ENCODE results near the gene ACER3.
"Not testable (repeated sequence)": the region's sequence is repeated elsewhere in the genome, so short reads cannot be mapped to it uniquely, and the experiment has no call there.

Gene ACER3

DNA sequence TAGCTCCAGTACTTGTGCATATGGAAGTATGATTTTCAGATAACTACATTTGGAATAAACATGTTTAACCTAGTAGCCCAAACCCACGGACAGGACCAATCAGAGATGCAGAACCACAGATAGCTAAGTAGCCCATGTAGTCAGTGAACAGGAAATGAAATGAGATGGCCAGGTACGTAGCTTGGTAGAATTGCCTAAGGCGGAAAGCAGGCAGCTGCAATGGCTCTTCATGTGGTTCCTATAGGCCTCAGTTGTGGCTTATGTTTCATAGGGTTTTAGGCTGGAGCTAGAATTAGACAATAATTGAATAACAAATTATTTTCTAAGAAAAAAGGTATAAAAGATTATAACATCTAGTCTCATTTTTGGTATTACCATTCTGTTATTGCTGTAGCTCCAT is 87.1 kb downstream of the ACER3 start:
- H3K36me3 ChIP-seq: no peaks in the 10 kb centered on the region
- H3K9me3 ChIP-seq: peaks cover 16% of the 10 kb centered on the region
- H4K20me1 ChIP-seq: no peaks in the 10 kb centered on the region
- H3K9ac ChIP-seq: no peak overlapping the region
- no peaks in the 10 kb centered on the region for H3K27me3 ChIP-seq
- no peak overlapping the region for H3K4me2 ChIP-seq
- H3K4me3 ChIP-seq: no peak overlapping the region
- TF ChIP-seq Cebpa-rat (IDR thresholded peaks at IDR 0.05): no peak
- no peaks in the 10 kb centered on the region for H3K4me1 ChIP-seq
- H3K27ac ChIP-seq: no peak overlapping the region

- H3K4me1 ChIP-seq: no peaks in the 10 kb centered on the region
- no peak overlapping the region for H3K4me2 ChIP-seq
- no peak for TF ChIP-seq Cebpa-rat (IDR thresholded peaks at IDR 0.05)
- no peak overlapping the region for H3K9ac ChIP-seq
- no peak overlapping the region for H3K4me3 ChIP-seq
- H3K27me3 ChIP-seq: no peaks in the 10 kb centered on the region; the same call in 1 of the 2 replicates
- H3K27ac ChIP-seq: no peak overlapping the region
- H3K36me3 ChIP-seq: peaks cover 8% of the 10 kb centered on the region; the same call in 1 of the 2 replicates
- H4K20me1 ChIP-seq: no peaks in the 10 kb centered on the region
- no peaks in the 10 kb centered on the region for H3K9me3 ChIP-seq
These were observed 94.9 kb downstream of the ACER3 start for GRCh38 chr11:76955459-76956114.

GRCh38 chr11:76962583-76963416 is 102.1 kb downstream of the ACER3 start:
- peaks cover 14% of the 10 kb centered on the region for H3K4me1 ChIP-seq
- no peak for TF ChIP-seq Cebpa-rat (IDR thresholded peaks at IDR 0.05)
- H3K27ac ChIP-seq: no peak overlapping the region
- no peak overlapping the region for H3K9ac ChIP-seq
- no peaks in the 10 kb centered on the region for H4K20me1 ChIP-seq
- peaks cover 8% of the 10 kb centered on the region for H3K9me3 ChIP-seq
- peak overlapping the region; percentile 20 for H3K4me2 ChIP-seq
- peaks cover 23% of the 10 kb centered on the region for H3K36me3 ChIP-seq
- H3K27me3 ChIP-seq: no peaks in the 10 kb centered on the region
- no peak overlapping the region for H3K4me3 ChIP-seq

DNA sequence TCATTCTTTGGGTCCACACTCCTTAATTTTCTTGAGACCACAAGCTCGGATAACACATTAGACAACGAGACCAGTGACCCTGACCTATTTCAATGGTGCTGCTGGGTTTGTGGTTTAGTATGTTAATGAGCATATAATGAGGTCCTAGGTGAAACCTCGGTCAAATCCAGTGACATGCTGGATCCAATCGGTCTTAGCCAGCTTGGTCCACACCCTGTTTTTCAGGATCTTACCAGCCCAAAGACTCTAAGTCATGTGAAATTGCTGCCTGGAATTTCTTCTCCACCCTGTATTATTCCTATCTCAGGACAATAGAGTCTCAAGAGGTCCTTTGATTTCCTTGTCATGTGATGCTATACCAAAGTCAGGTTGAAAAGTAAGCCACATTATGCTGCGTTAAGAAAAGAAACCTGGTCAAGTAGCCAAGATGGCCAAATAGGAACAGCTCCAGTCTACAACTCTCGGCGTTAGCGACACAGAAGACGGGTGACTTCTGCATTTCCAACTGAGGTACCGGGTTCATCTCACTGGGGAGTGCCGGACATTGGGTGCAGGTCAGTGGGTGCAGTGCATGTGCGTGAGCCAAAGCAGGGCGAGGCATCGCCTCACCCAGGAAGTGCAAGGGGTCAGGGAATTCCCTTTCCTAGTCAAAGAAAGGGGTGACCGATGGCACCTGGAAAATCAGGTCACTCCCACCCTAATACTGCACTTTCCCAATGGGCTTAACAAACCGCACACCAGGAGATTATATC is 102.9 kb downstream of the ACER3 start:
- H3K27ac ChIP-seq, H3K9ac ChIP-seq, H3K27me3 ChIP-seq, H3K4me3 ChIP-seq, H3K9me3 ChIP-seq, H4K20me1 ChIP-seq: not testable (repeated sequence)
- Histone ChIP-seq H3K36me3 (peaks cover 23% of the 10 kb centered on the region), H3K4me2 (peak overlapping the region; percentile 20; the same call in 1 of the 2 replicates), H3K4me1 (peaks cover 14% of the 10 kb centered on the region)

- no peak for TF ChIP-seq Cebpa-rat (IDR thresholded peaks at IDR 0.05)
- no peak overlapping the region for H3K4me3 ChIP-seq
- no peak overlapping the region for H3K4me2 ChIP-seq
- H3K4me1 ChIP-seq: no peaks in the 10 kb centered on the region
- H3K36me3 ChIP-seq: peaks cover 3% of the 10 kb centered on the region; the same call in 1 of the 2 replicates
- peaks cover 19% of the 10 kb centered on the region for H3K9me3 ChIP-seq
- H3K9ac ChIP-seq: no peak overlapping the region
- H4K20me1 ChIP-seq: no peaks in the 10 kb centered on the region
- H3K27ac ChIP-seq: no peak overlapping the region
- H3K27me3 ChIP-seq: no peaks in the 10 kb centered on the region
These were observed 111.3 kb downstream of the ACER3 start for GRCh38 chr11:76972051-76972450.

DNA sequence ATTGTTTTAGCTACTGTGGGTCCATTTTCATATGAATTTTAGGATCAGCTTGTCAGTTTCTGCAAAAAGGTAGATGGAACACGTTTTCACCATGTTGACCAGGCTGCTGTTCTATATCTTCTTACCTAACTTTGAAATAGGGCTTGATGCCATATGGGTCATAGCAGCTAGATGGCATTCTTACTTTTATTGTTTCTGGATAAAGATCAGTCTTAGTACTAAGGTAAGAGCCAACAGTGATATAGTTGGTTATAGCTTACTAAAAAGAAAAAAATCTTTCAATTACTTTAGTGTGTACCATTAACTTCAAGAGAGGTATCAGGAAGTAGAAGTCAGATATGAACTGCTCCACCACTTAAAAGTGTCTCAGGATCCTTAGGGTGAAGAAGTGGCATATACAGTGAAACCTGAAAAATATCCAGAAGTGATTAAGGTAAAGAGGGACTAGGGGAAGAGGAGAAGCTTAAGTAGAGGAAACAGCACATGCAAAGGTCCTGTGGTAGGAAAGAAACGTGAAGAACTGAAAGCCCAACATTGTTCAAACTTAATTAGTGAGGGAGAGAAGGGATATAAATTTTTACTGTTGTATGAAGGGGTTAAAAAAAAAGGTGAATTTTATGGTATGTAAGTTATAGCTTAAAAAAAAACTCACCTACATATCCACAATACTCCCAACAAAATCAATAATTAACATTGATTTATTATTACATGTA is 113.6 kb downstream of the ACER3 start:
- H3K4me1 ChIP-seq: no peaks in the 10 kb centered on the region
- no peaks in the 10 kb centered on the region for H4K20me1 ChIP-seq
- H3K36me3 ChIP-seq: peaks cover 23% of the 10 kb centered on the region
- no peak overlapping the region for H3K4me3 ChIP-seq
- no peak overlapping the region for H3K9ac ChIP-seq
- no peaks in the 10 kb centered on the region for H3K27me3 ChIP-seq
- H3K27ac ChIP-seq: no peak overlapping the region
- TF ChIP-seq Cebpa-rat (IDR thresholded peaks at IDR 0.05): no peak
- no peak overlapping the region for H3K4me2 ChIP-seq
- peaks cover 42% of the 10 kb centered on the region for H3K9me3 ChIP-seq

GRCh38 chr11:76975513-76975912 is 114.8 kb downstream of the ACER3 start:
- no peaks in the 10 kb centered on the region for H3K27me3 ChIP-seq
- no peaks in the 10 kb centered on the region for H3K4me1 ChIP-seq
- H3K4me2 ChIP-seq: no peak overlapping the region
- H4K20me1 ChIP-seq: no peaks in the 10 kb centered on the region
- no peak overlapping the region for H3K27ac ChIP-seq
- peaks cover 23% of the 10 kb centered on the region for H3K36me3 ChIP-seq
- no peak overlapping the region for H3K9ac ChIP-seq
- no peak overlapping the region for H3K4me3 ChIP-seq
- peaks cover 42% of the 10 kb centered on the region for H3K9me3 ChIP-seq
- TF ChIP-seq Cebpa-rat (IDR thresholded peaks at IDR 0.05): no peak

GRCh38 chr11:76977791-76978190 is 117.1 kb downstream of the ACER3 start:
- peaks cover 26% of the 10 kb centered on the region for H3K9me3 ChIP-seq

GRCh38 chr11:76978239-76978638 is 117.5 kb downstream of the ACER3 start:
- TF ChIP-seq Cebpa-rat (IDR thresholded peaks at IDR 0.05): no peak
- H3K4me3 ChIP-seq: no peak overlapping the region

More at GRCh38 chr11:76977791-76978190, 117.1 kb downstream of the ACER3 start:
- no peak overlapping the region for H3K4me2 ChIP-seq
- no peak overlapping the region for H3K27ac ChIP-seq
- H3K4me3 ChIP-seq: no peak overlapping the region
- H3K4me1 ChIP-seq: no peaks in the 10 kb centered on the region
- no peak for TF ChIP-seq Cebpa-rat (IDR thresholded peaks at IDR 0.05)
- H4K20me1 ChIP-seq: no peaks in the 10 kb centered on the region
- no peaks in the 10 kb centered on the region for H3K27me3 ChIP-seq
- H3K36me3 ChIP-seq: peaks cover 23% of the 10 kb centered on the region
- H3K9ac ChIP-seq: no peak overlapping the region

More at GRCh38 chr11:76978239-76978638, 117.5 kb downstream of the ACER3 start:
- H4K20me1 ChIP-seq: no peaks in the 10 kb centered on the region
- H3K36me3 ChIP-seq: peaks cover 23% of the 10 kb centered on the region
- H3K27me3 ChIP-seq: no peaks in the 10 kb centered on the region
- H3K9ac ChIP-seq: no peak overlapping the region
- H3K27ac ChIP-seq: no peak overlapping the region
- H3K9me3 ChIP-seq: peaks cover 26% of the 10 kb centered on the region
- no peak overlapping the region for H3K4me2 ChIP-seq
- no peaks in the 10 kb centered on the region for H3K4me1 ChIP-seq
